Mucosa of rectum (tissue), 2 donors: ENCODE measurements around the gene EMILIN1.

ENCODE experiments used
- H3K27ac ChIP-seq, 2 donors: one replicate each; pipeline ENCODE4 v1.7.0; 2013; ENCODE audit warnings: inconsistent platforms in 2 of 2, low read depth in 2 of 2, low read length in 2 of 2
- H3K27me3 ChIP-seq, 2 donors: one replicate each; pipeline ENCODE4 v1.7.0; 2013; ENCODE audit warnings: low read length in 2 of 2; ENCODE audit not compliant: control insufficient read depth in 2 of 2, insufficient read depth in 2 of 2
- H3K36me3 ChIP-seq, 2 donors: one replicate each; pipeline ENCODE4 v1.7.0; 2013; ENCODE audit warnings: low read length in 2 of 2; ENCODE audit not compliant: control insufficient read depth in 2 of 2, insufficient read depth in 2 of 2
- H3K4me1 ChIP-seq, 2 donors: one replicate each; pipeline ENCODE4 v1.7.0; 2013; ENCODE audit warnings: low read length in 2 of 2, mild to moderate bottlenecking in 1 of 2; ENCODE audit not compliant: control insufficient read depth in 2 of 2, insufficient read depth in 2 of 2
- H3K4me3 ChIP-seq, 2 donors: one replicate each; pipeline ENCODE4 v1.7.0; 2013; ENCODE audit warnings: low read length in 2 of 2
- H3K9ac ChIP-seq, 2 donors: one replicate each; pipeline ENCODE4 v1.7.0; 2013; ENCODE audit warnings: low read length in 2 of 2, low read depth in 1 of 2, mild to moderate bottlenecking in 1 of 2
- H3K9me3 ChIP-seq, 2 donors: one replicate each; pipeline ENCODE4 v1.7.0; 2013; ENCODE audit warnings: low read length in 2 of 2; ENCODE audit not compliant: control insufficient read depth in 2 of 2
- donor health status: healthy.
- donor health status: Normal muscosa, but diverticular disease.

EMILIN1 gene

DNA sequence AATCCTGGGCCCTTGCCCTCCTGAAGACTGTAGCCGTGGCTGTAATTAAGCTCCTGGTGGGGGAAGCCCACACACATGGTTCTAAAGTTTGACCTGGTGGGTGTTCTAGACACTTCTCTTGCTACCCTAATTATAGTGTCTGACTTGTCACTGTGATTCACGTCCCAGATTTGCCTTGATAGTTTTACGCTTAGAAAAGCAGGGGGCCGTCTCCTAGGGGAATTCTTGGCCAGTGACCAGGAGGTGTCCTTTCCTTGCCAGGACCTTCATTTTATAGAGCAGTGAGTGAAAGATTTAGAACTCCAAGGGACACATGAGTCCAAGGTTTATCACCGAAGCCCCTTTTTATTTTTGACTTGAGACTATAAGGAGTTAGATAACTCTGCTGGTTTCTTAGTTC, 36.7 kb upstream of the EMILIN1 start:
- H3K27me3 ChIP-seq: no peaks in the 10 kb centered on the region
- H3K36me3 ChIP-seq: peaks cover 47 to 51% of the 10 kb centered on the region in 2 donors
- no peak overlapping the region for H3K9ac ChIP-seq
- H3K4me1 ChIP-seq: peaks cover 6 to 13% of the 10 kb centered on the region in 2 donors
- H3K9me3 ChIP-seq: no peaks in the 10 kb centered on the region
- peak overlapping the region in 1 of 2 donors; percentile 32 for H3K27ac ChIP-seq
- H3K4me3 ChIP-seq: no peak overlapping the region

DNA sequence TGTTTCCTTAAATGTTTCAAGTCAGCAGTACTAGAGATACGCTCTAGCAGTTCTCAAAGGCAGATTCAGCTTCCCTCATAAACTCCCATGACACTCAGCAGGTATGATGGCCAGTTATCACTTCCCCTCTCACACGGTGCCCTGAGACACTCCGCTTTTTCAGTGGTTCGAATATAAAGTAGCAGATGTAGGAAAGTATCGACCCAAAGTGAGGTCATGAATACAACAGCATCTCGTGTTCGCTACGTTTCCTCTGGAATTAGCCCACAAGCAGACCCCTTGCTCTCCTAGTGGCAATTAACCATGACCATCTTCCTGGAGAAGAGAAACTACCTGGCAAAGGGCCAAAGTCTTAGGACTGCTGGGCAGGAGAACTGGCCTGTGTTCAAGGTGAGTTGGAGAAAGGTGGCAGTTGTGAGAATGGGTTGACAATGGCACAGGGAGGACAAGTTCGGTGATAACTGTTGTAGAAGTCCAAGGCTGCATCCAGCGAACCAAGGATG, 36.2 kb upstream of the EMILIN1 start:
- Histone ChIP-seq H3K4me1 (peaks cover 6 to 13% of the 10 kb centered on the region in 2 donors), H3K36me3 (peaks cover 42 to 46% of the 10 kb centered on the region in 2 donors), H3K9me3 (no peaks in the 10 kb centered on the region), H3K27ac (peak overlapping the region in 1 of 2 donors; percentile 14), H3K4me3 (no peak overlapping the region), H3K9ac (no peak overlapping the region), H3K27me3 (no peaks in the 10 kb centered on the region)

DNA sequence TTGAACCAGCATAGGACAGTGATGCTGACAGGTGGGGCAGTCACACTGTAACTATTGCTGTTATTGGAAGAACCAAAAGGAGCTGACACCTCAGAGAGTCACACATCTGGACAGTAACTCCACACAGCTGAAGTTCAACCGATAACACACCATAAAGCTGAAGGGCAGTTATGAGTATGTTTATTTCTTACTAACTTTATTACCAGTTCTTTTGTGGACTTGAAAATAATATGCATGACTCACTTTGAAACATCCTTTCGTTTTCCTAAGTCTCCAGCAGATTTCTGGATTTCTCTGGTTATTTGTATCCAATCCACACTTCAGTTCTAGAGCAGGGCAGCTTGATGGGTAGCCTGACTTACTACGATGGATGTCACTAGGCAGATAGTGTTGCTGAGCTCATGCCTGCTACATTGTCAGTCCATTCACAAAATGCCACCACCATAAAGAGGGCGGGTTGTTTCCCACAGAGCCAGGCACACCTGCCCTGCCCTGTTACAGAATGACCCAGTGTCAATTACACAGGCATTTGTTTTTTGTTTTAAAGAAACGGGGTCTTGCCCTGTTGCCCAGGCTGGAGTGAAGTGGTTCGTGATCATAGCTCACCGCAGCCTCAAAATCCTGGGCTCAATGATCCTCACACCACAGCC, 35.3 kb upstream of the EMILIN1 start:
- Histone ChIP-seq H3K27me3 (no peaks in the 10 kb centered on the region), H3K4me3 (no peak overlapping the region), H3K36me3 (peaks cover 34 to 37% of the 10 kb centered on the region in 2 donors), H3K9me3 (no peaks in the 10 kb centered on the region), H3K27ac (peak overlapping the region in 1 of 2 donors; percentile 43), H3K4me1 (peaks cover 6 to 13% of the 10 kb centered on the region in 2 donors), H3K9ac (no peak overlapping the region)

DNA sequence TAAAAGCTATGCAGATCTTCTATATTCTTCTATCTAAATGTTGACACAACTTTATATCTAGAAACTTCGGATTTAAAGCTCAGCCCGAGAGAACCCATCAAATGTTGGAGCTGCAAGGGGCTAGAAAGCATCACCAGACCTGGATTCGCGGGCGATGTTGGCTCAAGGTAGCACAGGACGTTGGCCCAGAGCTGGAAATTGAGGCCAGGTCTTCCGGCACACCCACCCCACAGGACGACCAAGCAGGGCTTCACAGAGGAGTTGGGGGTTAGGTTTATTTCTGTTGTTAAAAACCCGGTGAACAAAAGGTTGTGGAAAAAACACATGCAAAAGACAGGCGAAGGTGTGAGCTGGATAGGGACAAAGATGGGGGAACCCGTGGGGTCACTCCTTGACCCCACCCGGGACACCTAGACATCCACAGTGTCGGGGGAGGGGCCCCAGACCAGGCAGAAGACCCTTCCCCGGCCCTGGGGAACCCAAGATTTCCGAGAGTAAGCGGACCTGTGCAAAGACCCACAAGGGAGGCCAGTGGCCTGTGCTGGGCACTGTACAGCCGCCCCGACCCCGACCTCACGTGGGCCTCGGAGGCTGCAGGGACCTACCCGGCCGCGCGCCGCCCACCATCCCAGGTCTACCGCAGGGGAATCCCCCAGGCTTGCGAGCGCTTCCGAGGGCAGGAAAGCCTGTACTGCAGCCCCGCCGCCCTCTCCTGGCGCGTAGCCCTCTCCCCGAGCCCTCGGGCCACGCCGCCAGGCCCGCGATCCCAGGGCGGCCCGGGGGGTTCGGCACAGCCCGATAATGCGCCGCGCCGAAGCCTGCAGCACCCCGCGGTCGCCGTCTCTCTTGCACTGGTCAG, 28.8 kb upstream of the EMILIN1 start:
- Histone ChIP-seq H3K9ac (peak overlapping the region; percentile 54 to 73), H3K27me3 (no peaks in the 10 kb centered on the region), H3K4me1 (peaks cover 11 to 19% of the 10 kb centered on the region in 2 donors), H3K4me3 (peak overlapping the region; percentile 78 to 87), H3K36me3 (peaks cover 7 to 8% of the 10 kb centered on the region in 2 donors), H3K27ac (peak overlapping the region; percentile 82 to 95), H3K9me3 (no peaks in the 10 kb centered on the region)

DNA sequence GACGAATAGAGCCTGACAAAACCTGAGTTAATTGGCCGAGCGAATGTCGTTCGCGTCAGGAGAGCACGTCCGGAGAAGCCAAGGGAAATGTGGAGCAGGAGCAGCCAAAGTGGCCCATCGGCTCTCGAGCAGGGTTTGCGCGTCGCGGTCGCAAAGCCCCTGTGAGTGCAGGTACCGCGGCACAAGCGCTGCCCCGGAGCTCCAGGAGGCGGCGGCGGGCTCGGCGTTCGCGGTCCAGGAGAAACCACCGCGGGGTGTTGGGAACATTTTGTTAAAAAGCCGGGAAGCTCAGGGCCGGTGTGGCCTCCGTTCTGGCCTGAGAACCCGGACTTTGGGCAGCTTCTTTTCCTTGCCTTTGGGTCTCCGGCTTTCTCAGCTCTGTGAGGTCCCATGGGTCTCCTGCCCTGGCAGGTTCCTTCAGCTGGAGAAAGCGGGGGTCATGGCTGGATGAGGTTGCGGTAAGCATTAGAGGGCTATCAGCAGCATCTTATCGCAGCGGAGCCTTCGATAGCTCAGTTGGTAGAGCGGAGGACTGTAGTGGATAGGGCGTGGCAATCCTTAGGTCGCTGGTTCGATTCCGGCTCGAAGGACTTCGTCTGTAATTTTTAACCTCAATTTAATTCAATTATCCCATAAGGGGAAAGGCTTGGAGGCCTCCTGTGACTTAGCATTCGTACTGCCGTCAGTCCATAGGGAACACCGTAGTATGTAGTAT, 28.0 kb upstream of the EMILIN1 start:
- Histone ChIP-seq H3K36me3 (peaks cover 14% of the 10 kb centered on the region in 2 donors), H3K27ac (peak overlapping the region; percentile 82 to 95), H3K9me3 (no peaks in the 10 kb centered on the region), H3K27me3 (no peaks in the 10 kb centered on the region), H3K9ac (peak overlapping the region; percentile 54 to 73), H3K4me3 (peak overlapping the region; percentile 78 to 87), H3K4me1 (peaks cover 11 to 19% of the 10 kb centered on the region in 2 donors)

DNA sequence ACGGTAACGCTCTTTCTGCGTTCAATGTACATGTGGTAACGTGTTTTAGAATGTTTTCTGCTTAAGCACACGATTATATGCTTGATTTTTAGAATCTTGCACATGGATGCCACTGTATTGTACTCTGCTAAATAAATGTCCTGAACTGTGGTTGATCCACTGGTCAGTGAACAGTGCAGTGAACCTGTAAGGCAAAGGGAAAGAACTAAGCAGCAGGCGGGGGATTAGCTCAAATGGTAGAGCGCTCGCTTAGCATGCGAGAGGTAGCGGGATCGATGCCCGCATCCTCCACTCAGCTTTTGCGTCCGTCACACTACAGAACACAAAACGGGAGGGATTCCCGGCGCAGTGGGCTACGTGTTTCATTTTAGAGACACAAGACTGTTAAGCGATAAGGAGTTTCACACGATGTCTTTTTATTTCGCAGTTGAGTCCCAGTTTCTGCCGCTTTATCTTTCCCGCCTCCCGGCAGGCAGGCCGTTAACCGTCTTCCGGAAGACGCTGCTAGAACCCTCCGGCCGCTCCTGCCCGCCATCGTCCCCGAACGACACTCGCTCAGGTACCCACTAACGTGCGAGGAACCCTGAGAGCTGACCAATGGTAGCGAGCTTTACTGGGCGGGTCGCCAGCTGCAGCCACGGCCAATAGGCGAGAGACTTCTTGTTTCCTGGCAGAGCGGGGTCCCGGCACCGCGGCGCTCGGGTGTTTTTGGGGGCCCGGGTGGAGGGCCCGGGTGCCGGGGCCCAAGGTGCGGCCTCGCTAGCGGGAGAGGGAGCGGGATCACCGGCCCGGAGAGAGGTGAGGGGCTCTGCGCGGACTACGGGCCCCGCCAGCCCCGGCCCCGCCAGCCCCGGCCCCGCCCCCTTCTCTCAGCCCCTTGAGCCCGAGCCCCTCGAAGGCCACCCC, 27.2 kb upstream of the EMILIN1 start, which contains the start of gene AGBL5:
Gene AGBL5 (plus strand): TSS at position 673 of the 906 bp plus-strand sequence. CDS start 1,291 bp downstream, outside the sequence.
- Histone ChIP-seq H3K4me1 (peaks cover 11 to 19% of the 10 kb centered on the region in 2 donors), H3K36me3 (peaks cover 22 to 23% of the 10 kb centered on the region in 2 donors), H3K9ac (peak within 1 kb of the TSS; percentile 70 to 73), H3K27me3 (no peaks in the 10 kb centered on the region), H3K4me3 (peak within 1 kb of the TSS; percentile 82 to 87), H3K27ac (peak within 1 kb of the TSS; percentile 82 to 95), H3K9me3 (no peaks in the 10 kb centered on the region)

DNA sequence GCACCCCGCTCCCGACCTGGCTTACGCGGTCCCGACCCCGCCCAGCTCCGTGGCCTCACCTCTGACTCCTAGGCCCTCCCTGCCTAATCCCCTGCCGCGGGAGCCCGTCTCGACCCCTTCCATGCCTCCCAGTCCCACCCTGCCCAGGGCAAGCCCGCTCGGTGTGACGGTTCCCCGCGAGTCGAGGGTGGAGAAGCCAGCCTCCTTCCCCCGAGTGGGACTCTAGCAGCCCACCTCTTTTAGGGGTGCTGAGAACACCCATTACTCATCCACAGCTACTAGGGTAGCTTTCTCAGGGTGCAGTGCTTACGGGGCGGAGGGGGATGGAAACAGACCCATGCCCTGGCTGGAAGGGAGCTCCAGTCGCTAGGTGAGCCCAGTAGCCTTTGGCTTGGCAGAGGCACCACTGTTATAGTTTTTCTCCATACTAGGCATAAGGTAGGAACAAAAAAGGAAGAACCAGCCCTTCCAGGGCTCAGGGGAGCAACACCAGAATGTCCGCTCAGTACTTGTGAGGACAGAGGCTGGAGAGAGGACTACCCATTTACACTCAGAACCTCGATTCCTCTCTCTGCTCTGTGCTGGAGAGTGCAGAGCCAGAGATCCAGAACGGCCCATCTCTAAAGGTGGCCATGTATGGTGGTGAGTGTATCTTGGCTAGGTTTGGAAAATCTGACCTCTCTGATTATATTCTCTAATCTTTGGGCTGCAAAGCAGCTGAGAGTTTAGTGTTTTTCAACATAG, 26.3 kb upstream of the EMILIN1 start:
- Histone ChIP-seq H3K9ac (peak overlapping the region; percentile 70 to 73), H3K4me1 (peaks cover 11 to 19% of the 10 kb centered on the region in 2 donors), H3K36me3 (peaks cover 26 to 27% of the 10 kb centered on the region in 2 donors), H3K4me3 (peak overlapping the region; percentile 82 to 87), H3K27me3 (no peaks in the 10 kb centered on the region), H3K9me3 (no peaks in the 10 kb centered on the region), H3K27ac (peak overlapping the region; percentile 28 to 82)

DNA sequence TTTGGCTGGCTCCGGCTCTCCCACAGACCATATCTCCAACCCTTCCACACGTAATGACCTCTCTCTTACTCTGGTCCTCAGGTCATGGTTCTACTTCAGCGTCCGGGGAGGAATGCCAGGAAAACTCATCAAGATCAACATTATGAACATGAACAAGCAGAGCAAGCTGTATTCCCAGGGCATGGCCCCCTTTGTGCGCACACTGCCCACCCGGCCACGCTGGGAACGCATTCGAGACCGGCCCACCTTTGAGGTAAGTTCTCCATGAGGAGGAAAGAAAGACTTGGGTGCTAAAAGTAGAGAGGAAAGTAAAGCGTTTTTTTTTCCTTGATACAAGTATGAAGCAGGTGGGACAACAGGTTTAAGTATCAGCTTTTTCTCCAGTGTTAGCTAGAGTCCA, 25.1 kb upstream of the EMILIN1 start:
- H3K27me3 ChIP-seq: no peaks in the 10 kb centered on the region
- H3K9ac ChIP-seq: no peak overlapping the region
- no peaks in the 10 kb centered on the region for H3K9me3 ChIP-seq
- H3K36me3 ChIP-seq: peaks cover 28 to 31% of the 10 kb centered on the region in 2 donors
- H3K4me3 ChIP-seq: no peak overlapping the region
- H3K27ac ChIP-seq: no peak overlapping the region
- H3K4me1 ChIP-seq: peaks cover 11 to 19% of the 10 kb centered on the region in 2 donors
